HG02623 (cell line): ENCODE measurements around the gene STX16.
"Not testable (repeated sequence)": the region's sequence is repeated elsewhere in the genome, so short reads cannot be mapped to it uniquely, and the experiment has no call there.

Source experiments
- ATAC-seq: cut with Tn5 transposase; IDR thresholded peaks from one replicate; pipeline ENCODE4 v1.9.1; 2021; ENCODE audit warnings: moderate library complexity; ENCODE audit not compliant: unreplicated experiment

Gene STX16

GRCh38 chr20:58636396-58636982 is 14.6 kb upstream of the STX16 start:
- ATAC-seq, result no peak

- no peak for ATAC-seq
Observed at GRCh38 chr20:58636983-58637421, 14.1 kb upstream of the STX16 start.

GRCh38 chr20:58637466-58638213 is 13.4 kb upstream of the STX16 start:
- no peak for ATAC-seq

GRCh38 chr20:58638467-58639181 is 12.5 kb upstream of the STX16 start:
- no peak for ATAC-seq

GRCh38 chr20:58639182-58640146 is 11.6 kb upstream of the STX16 start:
- no peak for ATAC-seq

- no peak for ATAC-seq
Observed at GRCh38 chr20:58640446-58640845, 10.6 kb upstream of the STX16 start.

- ATAC-seq, result no peak
Observed at GRCh38 chr20:58642441-58642840, 8.6 kb upstream of the STX16 start.

GRCh38 chr20:58642896-58643295 is 8.2 kb upstream of the STX16 start:
- not testable (repeated sequence) for ATAC-seq

- no peak for ATAC-seq
Observed at GRCh38 chr20:58645412-58645968, 5.6 kb upstream of the STX16 start.

- no peak for ATAC-seq
Observed at GRCh38 chr20:58646257-58646656, 4.8 kb upstream of the STX16 start.

- ATAC-seq, result no peak
Observed at GRCh38 chr20:58646703-58647102, 4.4 kb upstream of the STX16 start.

GRCh38 chr20:58647162-58647795 is 3.8 kb upstream of the STX16 start:
- ATAC-seq, result no peak

GRCh38 chr20:58647796-58648501 is 3.1 kb upstream of the STX16 start:
- ATAC-seq, result no peak

GRCh38 chr20:58648502-58648825 is 2.6 kb upstream of the STX16 start:
- not testable (repeated sequence) for ATAC-seq

- ATAC-seq, result no peak
Observed at GRCh38 chr20:58649288-58650180, 1.5 kb upstream of the STX16 start.

GRCh38 chr20:58650181-58650775 is 805 bp upstream of the STX16 start:
- no peak for ATAC-seq

- no peak for ATAC-seq
Observed at GRCh38 chr20:58651559-58651945, 469 bp downstream of the STX16 start.

- peak; percentile 33 for ATAC-seq
Observed at GRCh38 chr20:58651946-58652605, 993 bp downstream of the STX16 start.
